Raji (cell line): Measurements from ENCODE around the gene SPEN.

Source experiments
- POLR2A ChIP-seq: IDR thresholded peaks from 2 replicates; pipeline ENCODE4 v1.6.1; 2011; ENCODE audit warnings: low read depth, low read length, control low read depth; ENCODE audit not compliant: insufficient read depth

Gene SPEN

DNA sequence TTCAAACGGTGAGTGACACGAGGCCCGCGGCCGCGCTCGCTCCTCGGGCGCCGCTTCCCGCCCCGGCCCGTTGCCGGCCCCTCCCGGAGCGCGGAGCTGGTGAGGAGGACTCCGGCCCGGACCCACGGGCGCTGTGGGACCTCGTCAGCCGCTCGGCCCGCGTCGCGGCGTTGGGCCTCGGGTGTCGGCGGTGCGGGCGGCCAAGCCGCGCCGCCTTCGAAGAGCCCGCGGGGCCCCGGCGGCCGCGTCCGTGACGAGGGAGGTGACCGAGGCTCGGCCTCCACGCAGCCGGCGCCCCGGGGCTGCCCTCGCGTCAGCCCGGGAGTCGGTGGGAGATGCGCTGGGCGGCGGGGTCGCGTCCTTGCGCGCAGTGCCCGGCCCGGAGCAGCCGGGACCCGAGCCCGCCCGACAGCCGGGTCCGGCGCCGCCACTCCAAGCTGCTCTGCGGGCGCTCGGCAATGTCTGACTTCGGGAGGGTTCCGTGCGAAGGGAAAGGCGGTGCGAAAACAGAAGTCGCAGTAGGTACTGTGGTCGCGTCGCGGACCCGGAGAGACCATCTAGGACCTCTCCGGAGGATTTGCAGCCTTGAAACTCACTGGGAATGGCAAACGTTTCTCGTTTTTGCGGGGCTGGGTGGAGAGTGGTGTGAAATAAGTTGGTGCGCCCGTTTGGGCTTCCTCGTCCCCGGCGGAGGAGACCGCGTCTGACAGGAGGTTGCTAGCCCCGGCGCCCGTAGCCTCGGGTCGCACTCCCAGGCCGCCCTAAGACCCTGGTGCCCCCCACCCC lies 829 bp downstream of the SPEN start:
- no peak for TF ChIP-seq POLR2A

- TF ChIP-seq POLR2A = no peak
These were observed 1.6 kb downstream of the SPEN start for GRCh38 chr1:15848929-15849774.

DNA sequence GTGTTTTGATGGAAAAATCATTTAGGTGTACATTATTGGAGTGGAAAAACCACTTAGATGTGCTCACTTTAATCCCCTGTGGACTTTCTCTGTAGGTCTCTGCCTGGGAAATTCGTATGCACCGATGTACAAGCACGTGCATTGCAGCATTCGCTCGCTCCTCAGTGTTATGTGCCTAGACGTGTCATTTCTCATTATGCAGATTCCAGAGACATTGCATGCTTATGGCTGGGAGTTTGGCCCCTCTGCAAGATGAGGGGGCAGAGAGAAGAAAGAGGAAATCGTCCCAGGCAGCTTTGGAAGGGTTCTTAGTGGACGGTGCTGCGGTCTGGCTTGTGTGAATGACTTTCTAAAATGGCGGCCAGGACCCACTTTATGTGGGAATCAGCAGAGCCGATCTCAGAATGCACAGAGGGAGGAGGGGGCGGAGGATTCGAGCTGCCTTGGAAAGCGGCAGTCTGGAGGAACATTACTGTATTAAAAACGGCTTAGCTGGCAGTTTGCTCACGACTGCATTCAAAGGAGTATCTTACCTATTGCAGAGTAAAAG lies 2.3 kb downstream of the SPEN start:
- no peak for TF ChIP-seq POLR2A

- no peak for TF ChIP-seq POLR2A
These were observed 3.0 kb downstream of the SPEN start for GRCh38 chr1:15850471-15851001.

DNA sequence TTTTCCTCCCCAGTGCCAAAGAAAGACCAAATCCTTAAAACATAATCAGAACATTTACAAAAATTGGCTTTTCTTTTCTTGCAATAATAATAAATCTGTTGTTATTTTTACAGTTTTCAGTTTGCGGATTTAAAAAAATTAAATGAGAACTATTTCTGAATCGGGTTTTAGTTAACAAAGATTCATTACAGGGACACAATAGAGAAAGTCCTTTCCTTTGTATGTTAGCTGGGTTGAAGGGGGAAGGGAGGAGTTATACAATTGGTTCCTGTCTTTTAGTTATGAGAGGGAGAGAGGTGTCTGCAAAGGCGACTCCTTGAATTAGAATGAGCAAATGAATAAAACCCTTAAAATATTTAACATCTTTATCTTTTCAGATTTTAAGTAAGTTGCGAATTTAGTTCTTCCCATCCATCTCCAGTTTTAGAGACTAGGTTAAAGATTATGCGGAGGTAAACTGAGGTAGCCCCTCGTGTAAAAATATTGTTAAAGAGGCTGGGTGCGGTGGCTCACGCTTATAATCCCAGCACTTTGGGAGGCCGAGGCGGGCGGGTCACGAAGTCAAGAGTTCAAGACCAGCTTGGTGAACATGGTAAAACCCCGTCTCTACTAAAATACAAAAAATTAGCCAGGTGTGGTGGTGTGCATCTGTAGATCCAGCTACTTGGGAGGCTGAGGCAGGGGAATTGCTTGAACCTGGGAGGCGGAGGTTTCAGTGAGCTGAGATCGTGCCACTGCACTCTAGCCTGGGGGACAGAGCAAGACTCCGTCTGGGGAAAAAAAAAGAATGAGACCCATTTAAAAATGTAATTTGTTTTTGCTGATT lies 3.9 kb downstream of the SPEN start:
- TF ChIP-seq POLR2A = no peak

DNA sequence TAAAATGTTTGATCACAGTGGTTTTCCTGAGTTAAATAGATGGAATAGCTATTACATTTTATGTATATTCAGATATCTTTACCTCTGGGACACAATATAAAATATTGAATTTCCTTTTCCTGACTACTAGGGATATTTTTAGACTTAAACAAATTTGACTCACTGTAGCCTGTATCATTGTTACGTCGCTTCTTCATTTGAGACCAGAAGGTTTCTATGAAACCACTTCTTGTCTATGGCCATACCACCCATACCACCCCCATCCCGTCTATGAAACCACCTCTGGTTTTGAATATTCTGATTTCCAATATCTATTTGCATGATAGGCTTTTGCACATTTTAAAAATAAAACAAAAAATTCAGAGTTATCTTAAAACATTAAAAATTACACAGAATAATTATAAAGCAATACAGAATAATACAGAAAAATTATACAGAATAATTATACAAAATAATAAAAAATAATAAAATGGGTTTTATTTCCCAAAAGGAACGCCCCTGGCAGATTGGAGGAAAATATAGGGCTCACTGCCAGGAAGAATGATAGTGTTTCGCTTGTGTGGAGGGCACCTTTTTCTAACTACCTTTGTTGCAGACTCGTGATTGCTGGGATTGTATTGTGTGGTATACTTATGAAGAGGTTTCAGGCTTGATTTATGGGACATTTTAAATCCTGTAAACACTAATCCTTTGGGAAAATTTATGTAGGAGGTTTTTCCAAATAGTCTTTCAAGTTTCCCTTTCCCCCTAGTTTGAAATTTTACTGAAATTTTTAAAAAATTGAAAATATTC lies 4.7 kb downstream of the SPEN start:
- no peak for TF ChIP-seq POLR2A

- no peak for TF ChIP-seq POLR2A
These were observed 5.4 kb downstream of the SPEN start for GRCh38 chr1:15852828-15853302.

- no peak for TF ChIP-seq POLR2A
These were observed 9.4 kb downstream of the SPEN start for GRCh38 chr1:15856888-15857287.

GRCh38 chr1:15858069-15858670 lies 10.7 kb downstream of the SPEN start:
- TF ChIP-seq POLR2A = no peak

GRCh38 chr1:15858672-15859372 lies 11.3 kb downstream of the SPEN start:
- TF ChIP-seq POLR2A = no peak

DNA sequence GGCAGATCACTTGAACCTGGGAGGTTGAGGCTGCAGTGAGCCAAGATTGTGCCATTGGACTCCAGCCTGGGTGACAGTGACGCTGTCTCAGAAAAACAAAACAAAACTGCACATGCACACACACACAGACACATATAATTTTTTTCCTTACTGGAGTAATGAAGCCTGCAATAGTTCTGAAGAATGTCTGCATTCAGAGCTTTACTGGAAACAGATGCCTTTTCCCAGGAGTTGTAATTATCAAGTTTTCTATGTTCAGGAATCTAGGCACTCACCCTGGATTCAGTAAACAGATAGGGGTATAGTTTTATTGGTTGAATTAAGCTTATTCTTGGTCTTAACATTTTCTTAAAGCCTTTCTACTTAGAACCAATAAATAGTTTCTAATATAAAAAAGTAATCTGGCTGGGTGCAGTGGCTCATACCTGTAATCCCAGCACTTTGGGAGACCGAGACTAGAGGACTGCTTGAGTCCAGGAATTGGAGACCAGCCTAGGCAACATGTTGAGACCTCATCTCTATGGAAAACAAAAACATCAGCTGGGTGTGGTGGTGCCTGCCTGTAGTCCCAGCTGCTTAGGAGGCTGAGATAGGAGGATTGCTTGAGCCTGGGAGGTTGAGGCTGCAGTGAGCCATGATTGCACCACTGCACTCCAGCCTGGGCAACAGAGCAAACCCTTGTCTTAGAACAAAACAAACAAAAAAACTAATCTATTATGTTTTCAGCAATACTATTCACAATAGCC lies 15.8 kb downstream of the SPEN start:
- TF ChIP-seq POLR2A = no peak

- TF ChIP-seq POLR2A = no peak
These were observed 19.3 kb downstream of the SPEN start for GRCh38 chr1:15866721-15867201.
